Activated CD8-positive, alpha-beta T cell treated with anti-CD3 and anti-CD28 coated beads, Interleukin-2, amount 10 ng/mL, durations not matched to agents 7 days and 5 days (primary cell): ENCODE measurements around the gene TTLL3. TPM values are rescaled to one million over a fixed set of nuclear protein-coding genes. Genes with fewer than 3 reads are reported as not detected.
"Not testable (repeated sequence)": the region's sequence is repeated elsewhere in the genome, so short reads cannot be mapped to it uniquely, and the experiment has no call there.

ENCODE experiments used
- ATAC-seq: fragments of 150-1000 bp; cut with Tn5 transposase; one replicate; pipeline ENCODE4 v1.10.0; 2021; ENCODE audit warnings: moderate library complexity
- CTCF ChIA-PET: fragments of 350-600 bp; sonication (Branson Sonifier 250); formaldehyde crosslinking; loops from one replicate; lab custom pipeline; 2021; ENCODE audit warnings: antibody characterized with exemption; lab: Charles Lee
- POLR2A ChIA-PET: fragments of 350-600 bp; sonication (Branson Sonifier 250); formaldehyde crosslinking; loops from one replicate; lab custom pipeline; 2021; ENCODE audit warnings: antibody characterized with exemption; lab: Charles Lee
- DNase-seq: peaks from one replicate; pipeline ENCODE4 v3.0.0-alpha.2; 2020
- H3K27ac Mint-ChIP-seq: one replicate; pipeline ENCODE4 v1.8.0; 2021; ENCODE audit warnings: mild to moderate bottlenecking, mixed read lengths
- H3K27me3 Mint-ChIP-seq: one replicate; pipeline ENCODE4 v1.8.0; 2021; ENCODE audit warnings: low read depth, mixed read lengths
- H3K36me3 Mint-ChIP-seq: one replicate; pipeline ENCODE4 v1.8.0; 2021; ENCODE audit warnings: low read depth, mixed read lengths
- H3K4me1 Mint-ChIP-seq: one replicate; pipeline ENCODE4 v1.8.0; 2021; ENCODE audit warnings: low read depth, mixed read lengths
- H3K4me3 Mint-ChIP-seq: one replicate; pipeline ENCODE4 v1.8.0; 2021; ENCODE audit warnings: mild to moderate bottlenecking, mixed read lengths
- H3K9me3 Mint-ChIP-seq: one replicate; pipeline ENCODE4 v1.8.0; 2022; ENCODE audit warnings: mixed read lengths; ENCODE audit not compliant: insufficient read depth
- total RNA-seq, 2 experiments: library from RNA; stranded (reverse); gene quantifications; one replicate each; pipeline ENCODE4 v1.2.3, GENCODE V29; 2021

TTLL3 gene
- total RNA-seq, 2 experiments from 2014 or later = 53.7 to 55.2 TPM

GRCh38 chr3:9771007-9771406 lies 39.1 kb upstream of the TTLL3 start:
- H3K4me3 Mint-ChIP-seq = peak overlapping the region; percentile 41
- CTCF ChIA-PET = interaction anchor here (1.0 kb wide), 1 partner anchor 55 kb away, joined by 3 read pairs; no protein-coding TSS in a partner anchor
- not testable (repeated sequence) for DNase-seq, H3K9me3 Mint-ChIP-seq, ATAC-seq, H3K27me3 Mint-ChIP-seq
- peaks cover 11% of the 10 kb centered on the region for H3K36me3 Mint-ChIP-seq
- POLR2A ChIA-PET = interaction anchor here (0.6 to 4.7 kb wide), 3 partner anchors 21 to 101 kb away, joined by 3 to 23 read pairs (median 3); partner anchors contain the start of genes ARPC4 and TADA3
- peaks cover 45% of the 10 kb centered on the region for H3K4me1 Mint-ChIP-seq
- H3K27ac Mint-ChIP-seq = peak overlapping the region; percentile 28

DNA sequence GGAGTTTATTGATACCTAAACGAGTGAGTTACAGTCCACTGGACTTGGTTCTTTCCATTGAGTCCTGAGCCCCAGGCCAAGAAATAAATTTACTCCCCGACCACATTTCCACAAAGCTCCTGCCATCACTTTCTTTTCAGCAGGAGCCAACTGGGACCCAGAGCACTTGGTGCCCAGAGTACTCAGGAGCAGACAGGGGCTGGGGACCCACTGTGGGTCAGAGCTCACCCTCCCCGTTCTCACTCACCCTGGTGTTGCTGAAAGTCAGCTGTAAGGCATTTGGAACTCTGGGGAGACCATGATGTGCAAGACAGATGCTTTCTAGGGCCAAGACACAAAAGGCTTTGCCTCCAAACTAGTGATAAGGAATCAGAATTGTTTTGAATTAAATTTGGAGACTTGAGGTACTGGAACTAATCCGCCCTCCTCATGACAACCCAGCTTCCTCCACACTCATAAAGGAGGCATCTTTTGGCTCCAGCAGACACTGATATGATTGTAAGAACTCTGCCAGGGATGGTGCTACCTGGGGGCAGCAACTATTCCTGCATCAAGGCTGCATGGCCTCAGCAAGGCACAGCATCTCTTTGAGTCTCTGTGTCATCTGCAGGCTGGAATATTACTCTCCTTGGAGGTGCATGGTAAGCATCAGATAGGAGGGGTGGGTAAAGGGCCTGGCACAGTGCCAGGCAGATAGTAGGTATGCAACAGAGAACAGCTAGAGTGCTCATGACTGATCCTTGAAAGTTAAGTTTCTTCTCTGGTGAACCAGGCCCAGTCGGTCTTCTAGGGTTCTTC lies 33.0 kb upstream of the TTLL3 start:
- DNase-seq (no peak), ATAC-seq (no peak)
- H3K27me3 Mint-ChIP-seq = no peaks in the 10 kb centered on the region
- H3K27ac Mint-ChIP-seq = no peak overlapping the region
- peaks cover 58% of the 10 kb centered on the region for H3K4me1 Mint-ChIP-seq
- CTCF ChIA-PET = interaction anchor here (1.6 kb wide), 1 partner anchor 14 kb away, joined by 3 read pairs; no protein-coding TSS in a partner anchor
- no peak overlapping the region for H3K4me3 Mint-ChIP-seq
- H3K36me3 Mint-ChIP-seq = peaks cover 28% of the 10 kb centered on the region
- no peaks in the 10 kb centered on the region for H3K9me3 Mint-ChIP-seq
- POLR2A ChIA-PET = interaction anchor here (3.0 kb wide), 1 partner anchor 16 kb away, joined by 18 read pairs; the partner anchor contains the start of genes ARPC4 and TADA3

DNA sequence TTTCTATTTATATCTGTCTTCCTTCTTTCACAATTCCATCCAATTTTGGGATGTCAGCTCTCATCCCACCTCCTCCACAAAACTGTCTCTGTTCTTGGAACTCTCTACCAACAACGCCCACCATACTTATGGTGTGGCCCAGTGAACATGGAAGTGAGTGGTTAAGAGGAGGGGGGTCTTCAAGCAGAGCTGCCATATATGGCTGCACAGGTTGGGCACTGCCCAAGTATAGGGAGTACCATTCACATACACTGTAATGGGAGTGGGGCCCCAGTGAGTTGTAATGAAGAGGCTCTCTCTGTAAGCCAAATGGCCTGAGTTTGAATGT lies 32.4 kb upstream of the TTLL3 start:
- no peaks in the 10 kb centered on the region for H3K9me3 Mint-ChIP-seq
- POLR2A ChIA-PET = interaction anchor here (3.0 kb wide), 1 partner anchor 15 kb away, joined by 18 read pairs; the partner anchor contains the start of genes ARPC4 and TADA3
- H3K27me3 Mint-ChIP-seq = no peaks in the 10 kb centered on the region
- DNase-seq = no peak
- peaks cover 32% of the 10 kb centered on the region for H3K36me3 Mint-ChIP-seq
- no peak for ATAC-seq
- H3K27ac Mint-ChIP-seq = no peak overlapping the region
- H3K4me3 Mint-ChIP-seq = no peak overlapping the region
- CTCF ChIA-PET = interaction anchor here (1.6 kb wide), 1 partner anchor 15 kb away, joined by 3 read pairs; no protein-coding TSS in a partner anchor
- peaks cover 63% of the 10 kb centered on the region for H3K4me1 Mint-ChIP-seq

DNA sequence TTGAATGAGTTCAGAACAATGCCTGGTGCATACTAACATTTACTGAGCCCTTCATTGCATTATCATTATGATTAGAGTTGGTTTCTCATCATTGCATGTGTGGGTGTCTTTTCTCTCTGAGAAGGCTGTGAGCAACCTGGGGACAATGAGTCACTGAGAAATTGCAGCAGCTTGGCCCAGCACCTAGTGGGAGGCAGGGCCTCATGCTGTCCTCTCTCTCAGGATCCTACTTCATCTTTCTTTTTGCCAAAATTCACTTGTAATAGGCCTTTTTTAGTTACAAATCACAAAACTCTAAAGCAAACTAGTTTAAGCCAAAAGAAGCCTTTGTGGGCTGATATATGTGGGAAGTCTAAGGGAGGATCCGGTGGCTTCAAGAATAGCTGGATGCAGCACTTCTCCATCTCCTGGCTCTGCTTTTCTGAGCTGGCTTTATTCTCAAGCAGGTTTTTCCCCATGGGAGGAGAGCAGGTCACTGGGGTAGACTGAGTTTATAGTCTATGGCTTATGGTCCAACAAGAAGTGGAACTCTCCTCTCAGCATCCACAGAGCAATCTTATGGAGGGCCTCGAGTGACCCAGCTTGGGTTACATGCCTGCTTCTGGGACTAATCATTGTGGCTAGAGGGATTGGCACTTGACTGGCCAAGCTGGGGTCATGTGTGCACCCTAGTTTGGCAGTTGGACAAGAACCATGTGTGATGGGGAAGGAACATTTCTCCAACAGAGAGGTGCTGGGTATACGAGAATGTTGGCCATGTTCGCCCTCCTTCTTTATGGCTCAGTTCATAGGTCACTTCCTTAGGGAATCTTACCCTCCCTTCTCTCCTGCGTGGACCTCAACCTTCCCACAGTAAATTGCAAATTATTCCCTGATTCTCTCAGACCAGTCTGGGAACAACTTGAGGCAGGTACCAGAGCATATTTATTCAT lies 31.7 kb upstream of the TTLL3 start:
- ATAC-seq = no peak

GRCh38 chr3:9779075-9779593 lies 30.9 kb upstream of the TTLL3 start:
- H3K4me1 Mint-ChIP-seq = peaks cover 66% of the 10 kb centered on the region
- ATAC-seq = no peak
- H3K4me3 Mint-ChIP-seq = peak overlapping the region; percentile 20
- no peak for DNase-seq
- POLR2A ChIA-PET = interaction anchor here (3.0 to 3.3 kb wide), 2 partner anchors 13 to 14 kb away, joined by 18 to 38 read pairs; partner anchors contain the start of genes ARPC4 and TADA3
- no peaks in the 10 kb centered on the region for H3K9me3 Mint-ChIP-seq
- CTCF ChIA-PET = no interaction called here
- peaks cover 42% of the 10 kb centered on the region for H3K36me3 Mint-ChIP-seq
- H3K27me3 Mint-ChIP-seq = no peaks in the 10 kb centered on the region
- peak overlapping the region; percentile 97 for H3K27ac Mint-ChIP-seq

More for the DNA sequence above, 31.7 kb upstream of the TTLL3 start:
- CTCF ChIA-PET = interaction anchor here (1.6 kb wide), 1 partner anchor 15 kb away, joined by 3 read pairs; no protein-coding TSS in a partner anchor
- peaks cover 36% of the 10 kb centered on the region for H3K36me3 Mint-ChIP-seq
- POLR2A ChIA-PET = interaction anchor here (0.6 to 3.0 kb wide), 3 partner anchors 14 to 507 kb away, joined by 3 to 18 read pairs (median 4); partner anchors contain the start of genes ARPC4 and TADA3
- no peaks in the 10 kb centered on the region for H3K9me3 Mint-ChIP-seq
- H3K4me3 Mint-ChIP-seq = no peak overlapping the region
- DNase-seq = no peak
- peaks cover 68% of the 10 kb centered on the region for H3K4me1 Mint-ChIP-seq
- H3K27me3 Mint-ChIP-seq = no peaks in the 10 kb centered on the region
- peak overlapping the region; percentile 97 for H3K27ac Mint-ChIP-seq

DNA sequence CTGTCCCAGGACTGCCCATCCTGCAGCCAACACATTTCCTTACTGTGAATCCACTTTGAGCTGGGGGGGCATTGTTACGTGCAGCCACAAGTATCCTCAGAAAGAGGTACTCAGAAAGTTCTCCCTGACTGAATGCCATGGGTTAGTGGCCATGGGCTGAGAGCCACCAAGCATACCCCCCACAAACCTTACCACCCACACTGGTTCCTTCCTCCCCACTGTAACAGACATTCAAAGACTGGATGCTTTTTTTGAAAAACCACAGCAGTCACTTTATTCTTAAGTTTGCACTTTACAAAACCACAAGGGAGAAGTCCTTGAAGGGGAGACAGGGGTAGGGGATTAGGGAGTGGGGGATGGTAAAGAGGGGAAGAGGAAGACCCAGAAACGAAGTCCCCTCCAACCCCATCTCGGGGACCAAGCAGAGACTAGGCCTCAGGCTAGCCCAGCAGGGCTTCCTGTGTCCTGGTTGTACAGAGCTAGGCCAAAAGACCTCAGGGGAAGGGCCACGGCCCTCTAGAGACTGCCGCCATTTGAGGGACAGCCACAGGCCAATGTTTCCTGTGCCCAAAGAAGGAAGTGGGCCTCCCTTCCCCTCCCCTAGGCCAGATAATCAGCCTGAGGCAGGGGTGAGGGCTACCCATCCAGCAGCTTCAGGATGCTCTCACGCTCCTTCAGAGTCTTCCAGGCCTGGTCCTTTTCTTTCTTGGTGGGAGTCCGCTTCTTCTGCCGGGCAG lies 30.2 kb upstream of the TTLL3 start:
- H3K9me3 Mint-ChIP-seq = no peaks in the 10 kb centered on the region
- H3K27ac Mint-ChIP-seq = peak overlapping the region; percentile 97
- ATAC-seq (peak; percentile 82), DNase-seq (peak; percentile 77)
- peaks cover 45% of the 10 kb centered on the region for H3K36me3 Mint-ChIP-seq
- peak overlapping the region; percentile 20 for H3K4me3 Mint-ChIP-seq
- ChIA-PET CTCF (interaction anchor here (0.8 to 1.1 kb wide), 3 partner anchors 43 to 52 kb away, joined by 3 to 4 read pairs (median 3); no protein-coding TSS in a partner anchor), POLR2A (interaction anchor here (0.7 to 3.3 kb wide), 3 partner anchors 8 to 47 kb away, joined by 3 to 38 read pairs (median 3); partner anchors contain the start of genes ARPC4 and TADA3)
- H3K27me3 Mint-ChIP-seq = no peaks in the 10 kb centered on the region
- H3K4me1 Mint-ChIP-seq = peaks cover 66% of the 10 kb centered on the region

GRCh38 chr3:9780458-9780812 lies 29.6 kb upstream of the TTLL3 start:
- peak overlapping the region; percentile 20 for H3K4me3 Mint-ChIP-seq
- peak; percentile 16 for ATAC-seq
- POLR2A ChIA-PET = interaction anchor here (1.3 to 3.3 kb wide), 2 partner anchors 11 to 48 kb away, joined by 3 to 38 read pairs; partner anchors contain the start of genes ARPC4 and TADA3

GRCh38 chr3:9780910-9781309 lies 29.2 kb upstream of the TTLL3 start:
- CTCF ChIA-PET = interaction anchor here (0.8 to 1.5 kb wide), 4 partner anchors 10 to 53 kb away, joined by 3 to 5 read pairs (median 4); no protein-coding TSS in a partner anchor
- peaks cover 65% of the 10 kb centered on the region for H3K4me1 Mint-ChIP-seq
- ATAC-seq (no peak), DNase-seq (no peak)
- H3K36me3 Mint-ChIP-seq = peaks cover 54% of the 10 kb centered on the region
- H3K27ac Mint-ChIP-seq = peak overlapping the region; percentile 97
- POLR2A ChIA-PET = interaction anchor here (1.3 to 3.3 kb wide), 2 partner anchors 11 to 48 kb away, joined by 3 to 38 read pairs; partner anchors contain the start of genes ARPC4 and TADA3
- no peaks in the 10 kb centered on the region for H3K27me3 Mint-ChIP-seq
- peak overlapping the region; percentile 20 for H3K4me3 Mint-ChIP-seq
- no peaks in the 10 kb centered on the region for H3K9me3 Mint-ChIP-seq

More at GRCh38 chr3:9780458-9780812, 29.6 kb upstream of the TTLL3 start:
- Mint-ChIP-seq H3K36me3 (peaks cover 50% of the 10 kb centered on the region), H3K4me1 (peaks cover 64% of the 10 kb centered on the region), H3K9me3 (no peaks in the 10 kb centered on the region), H3K27ac (peak overlapping the region; percentile 97), H3K27me3 (no peaks in the 10 kb centered on the region)
- CTCF ChIA-PET = interaction anchor here (0.8 to 1.1 kb wide), 3 partner anchors 44 to 53 kb away, joined by 3 to 4 read pairs (median 3); no protein-coding TSS in a partner anchor
- no peak for DNase-seq

GRCh38 chr3:9781551-9781950 lies 28.5 kb upstream of the TTLL3 start:
- ATAC-seq (no peak), DNase-seq (no peak)
- no peaks in the 10 kb centered on the region for H3K27me3 Mint-ChIP-seq
- no peaks in the 10 kb centered on the region for H3K9me3 Mint-ChIP-seq
- ChIA-PET CTCF (interaction anchor here (1.0 to 2.0 kb wide), 9 partner anchors 10 to 151 kb away, joined by 3 to 8 read pairs (median 4); partner anchors contain the start of genes ARPC4, BRPF1, CRELD1 and OGG1), POLR2A (interaction anchor here (3.3 kb wide), 1 partner anchor 10 kb away, joined by 38 read pairs; the partner anchor contains the start of genes ARPC4 and TADA3)
- H3K27ac Mint-ChIP-seq = peak overlapping the region; percentile 76
- peak overlapping the region; percentile 5 for H3K4me3 Mint-ChIP-seq
- peaks cover 67% of the 10 kb centered on the region for H3K4me1 Mint-ChIP-seq
- H3K36me3 Mint-ChIP-seq = peaks cover 59% of the 10 kb centered on the region
